Mesendoderm (in vitro differentiated cells): ENCODE measurements around the gene KRI1. TPM values are rescaled to one million over a fixed set of nuclear protein-coding genes. Genes with fewer than 3 reads are reported as not detected.

Experiments
- small RNA-seq: library from polyadenylated mRNA; stranded (forward); fragments of <200 nt; extraction: miRNeasy Mini kit (QIAGEN cat#:217004); gene quantifications from one replicate; pipeline ENCODE3, GENCODE V24; 2013; ENCODE audit not compliant: insufficient read depth

Gene KRI1

Small RNAs within 50 kb of the gene (small RNA-seq; reads per million reads assigned to genes)
- gene MIR1238: not detected
- not detected for gene RNU7-140P
